Suppressor macrophage treated with lipopolysaccharide for 4 hours (primary cell): ENCODE data around the gene ANXA6.

Experiments
- DNase-seq: peaks from one replicate; pipeline ENCODE4 v3.0.0-alpha.2; 2020

The ANXA6 gene

GRCh38 chr5:151151793-151152192, 5.8 kb downstream of the ANXA6 start:
- peak; percentile 97 for DNase-seq

DNA sequence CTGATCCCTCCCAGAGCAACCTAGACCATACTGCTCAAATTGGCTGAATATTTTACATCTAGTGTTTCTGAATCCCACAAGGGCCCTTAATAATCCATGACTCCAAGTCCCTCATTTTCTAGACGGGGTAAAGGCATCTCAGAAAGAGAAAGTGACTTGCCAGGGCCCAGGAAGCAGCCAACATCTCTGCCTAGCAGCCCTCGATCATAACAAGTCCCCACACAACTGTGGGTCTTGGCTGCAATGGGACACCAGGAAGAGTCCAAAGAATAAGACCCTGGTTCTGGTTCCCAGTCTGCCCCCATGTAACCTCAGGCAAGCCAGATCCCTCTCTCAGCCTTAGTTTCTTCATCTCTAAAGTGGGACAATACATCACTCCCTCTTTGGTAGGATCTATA, 6.3 kb downstream of the ANXA6 start:
- no peak for DNase-seq

GRCh38 chr5:151150471-151151262, 6.9 kb downstream of the ANXA6 start:
- peak; percentile 72 for DNase-seq

DNA sequence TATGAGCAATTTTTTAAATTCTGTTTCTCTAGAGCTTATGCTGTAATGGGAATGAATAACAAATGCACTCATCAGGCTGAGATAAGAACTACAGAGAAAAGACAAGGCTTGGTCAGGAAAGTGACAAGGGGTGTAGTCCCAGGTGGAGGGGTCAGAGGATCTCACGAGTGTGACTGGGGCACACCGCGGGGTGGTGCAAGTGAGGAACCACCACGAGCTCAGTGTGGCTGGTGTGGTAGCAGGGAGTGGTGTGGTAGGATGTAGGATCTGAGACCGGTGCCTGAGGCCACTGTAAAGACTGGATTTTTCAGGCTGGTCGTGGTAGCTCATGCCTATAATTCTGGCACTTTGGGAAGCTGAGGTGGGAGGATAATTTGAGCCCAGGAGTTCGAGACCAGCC, 9.0 kb downstream of the ANXA6 start:
- no peak for DNase-seq

DNA sequence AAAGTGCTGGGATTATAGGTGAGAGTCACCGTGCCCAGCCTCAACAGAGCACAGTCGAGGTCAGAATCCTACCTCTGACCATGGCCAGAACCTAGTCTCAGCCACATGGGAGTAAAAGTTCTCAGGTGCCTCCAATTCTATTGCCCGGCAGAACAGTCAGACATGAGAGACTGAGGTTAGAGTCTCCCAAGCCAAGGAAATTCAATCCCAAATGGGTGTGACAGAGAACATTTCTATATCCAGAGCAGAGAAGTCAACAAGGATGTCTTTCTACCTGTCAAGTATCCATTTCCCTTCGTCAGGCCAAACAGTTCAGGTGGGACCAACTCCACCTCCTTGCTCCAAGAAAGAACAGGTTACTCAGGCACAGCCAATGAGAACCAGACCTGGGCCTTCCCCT, 10.5 kb downstream of the ANXA6 start:
- no peak for DNase-seq

DNA sequence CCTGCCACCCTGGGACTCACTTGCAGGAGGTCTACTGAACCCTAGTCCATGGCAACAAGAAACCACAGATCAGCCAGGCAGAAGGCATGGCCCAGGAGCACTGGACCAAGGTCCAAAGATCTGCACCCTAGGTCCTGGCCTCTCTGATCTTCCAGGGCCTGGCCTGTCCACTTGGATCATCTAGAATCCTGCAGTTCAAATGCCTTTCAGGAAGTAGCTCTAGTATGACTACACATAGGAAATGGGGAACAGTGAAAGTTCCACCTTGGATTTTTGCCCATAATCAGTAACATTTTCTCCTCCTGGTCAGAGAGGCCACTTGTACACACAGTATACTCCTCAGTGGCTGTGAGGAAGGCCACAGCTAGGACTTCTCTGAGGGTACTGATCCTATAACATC, 11.5 kb downstream of the ANXA6 start:
- peak; percentile 48 for DNase-seq

GRCh38 chr5:151144922-151145321, 12.7 kb downstream of the ANXA6 start:
- DNase-seq = no peak

DNA sequence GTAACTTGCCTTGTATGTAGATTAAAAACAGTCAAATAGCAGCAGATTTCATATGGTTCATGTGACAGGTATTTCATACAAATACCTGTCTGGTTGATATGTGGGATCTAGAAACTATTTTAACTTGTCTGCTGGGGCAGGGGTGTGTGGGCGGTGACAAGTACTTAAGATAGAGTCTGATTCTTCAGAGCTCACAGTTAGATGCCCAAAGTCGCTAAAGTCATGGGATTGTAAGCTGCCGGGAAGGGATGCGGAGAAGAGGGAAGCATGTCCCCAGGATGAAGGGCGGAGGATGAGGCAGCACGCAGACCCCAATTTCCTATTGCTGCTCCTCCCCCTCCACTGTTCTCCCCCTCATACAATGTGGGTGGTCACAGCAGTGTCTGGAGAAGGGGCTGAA, 13.3 kb downstream of the ANXA6 start:
- DNase-seq = no peak

- DNase-seq = no peak
These were observed 13.9 kb downstream of the ANXA6 start for GRCh38 chr5:151143645-151144044.

DNA sequence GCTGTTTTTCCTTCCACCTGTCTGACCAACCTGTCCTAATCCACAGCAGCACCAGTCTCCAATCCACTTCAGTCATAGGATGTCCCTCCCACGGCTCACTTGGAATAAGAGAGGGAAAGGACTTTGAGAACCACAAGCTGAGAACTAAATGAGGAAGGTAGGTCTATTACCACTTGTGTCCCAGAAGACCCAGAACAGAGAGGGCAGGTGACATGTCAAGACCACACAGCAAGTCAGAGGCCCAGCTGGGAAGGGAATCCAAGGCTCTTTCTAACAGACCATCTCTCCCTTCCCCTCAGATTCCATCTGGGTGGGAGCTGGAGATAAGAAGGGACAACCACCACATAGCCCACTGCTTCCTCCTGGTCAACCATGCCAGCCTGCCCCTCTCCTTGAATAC, 14.6 kb downstream of the ANXA6 start:
- no peak for DNase-seq

DNA sequence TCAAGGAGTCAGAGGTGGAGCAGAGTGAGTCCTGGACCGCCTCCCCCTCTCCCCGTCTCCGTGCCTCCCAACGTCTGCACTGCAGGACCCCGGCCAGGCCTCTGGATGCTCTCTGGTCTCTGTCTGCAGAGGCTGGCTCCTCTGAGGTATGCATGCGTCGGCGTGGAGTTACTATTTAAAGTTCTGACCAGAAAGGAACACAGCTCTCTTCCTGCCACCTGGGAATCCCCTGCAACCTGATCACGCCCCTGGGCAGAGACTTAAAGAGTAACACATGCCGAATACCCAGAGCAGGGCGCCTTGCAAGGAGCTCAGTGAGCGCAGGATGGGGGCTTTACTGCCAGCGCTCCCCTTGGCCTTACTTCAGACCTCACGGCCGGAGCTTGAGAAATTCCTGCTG, 16.0 kb downstream of the ANXA6 start:
- no peak for DNase-seq

DNA sequence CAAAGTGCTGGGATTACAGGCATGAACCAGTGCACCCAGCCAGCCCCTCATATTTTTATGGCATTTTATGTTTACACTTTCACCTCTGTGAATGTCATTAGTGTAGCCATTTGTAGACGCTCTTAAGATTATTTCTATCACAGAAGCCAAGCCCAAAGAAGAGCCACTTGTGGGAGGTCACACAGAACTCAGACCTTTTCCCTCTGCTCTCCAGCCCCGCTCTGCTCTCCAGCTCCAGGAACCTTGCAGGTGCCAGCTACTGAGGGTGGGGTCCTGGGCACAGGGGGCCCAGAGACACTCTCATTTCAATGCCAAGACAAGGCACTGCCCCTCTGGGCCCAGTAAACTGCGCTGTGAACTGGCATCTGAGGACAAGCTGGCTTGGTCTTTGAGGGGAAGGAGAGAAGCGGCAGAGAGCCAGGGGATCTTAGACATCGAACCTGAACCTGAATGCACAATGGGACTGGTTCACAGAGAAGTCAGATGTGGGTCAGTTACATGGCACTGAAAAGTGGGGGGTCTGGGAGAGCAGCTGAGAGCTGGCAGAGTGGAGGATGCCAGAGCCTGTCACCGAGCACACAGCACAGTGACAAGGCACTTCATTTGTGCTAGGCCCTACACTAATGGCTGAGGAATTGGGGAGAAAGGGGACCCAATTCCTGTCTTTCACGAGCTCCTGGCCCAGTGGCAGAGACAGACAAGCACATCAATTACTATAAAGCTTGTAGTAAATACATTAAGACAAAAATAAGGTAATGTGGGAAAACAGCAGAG, 16.7 kb downstream of the ANXA6 start:
- no peak for DNase-seq

- no peak for DNase-seq
These were observed 17.9 kb downstream of the ANXA6 start for GRCh38 chr5:151139646-151140045.

DNA sequence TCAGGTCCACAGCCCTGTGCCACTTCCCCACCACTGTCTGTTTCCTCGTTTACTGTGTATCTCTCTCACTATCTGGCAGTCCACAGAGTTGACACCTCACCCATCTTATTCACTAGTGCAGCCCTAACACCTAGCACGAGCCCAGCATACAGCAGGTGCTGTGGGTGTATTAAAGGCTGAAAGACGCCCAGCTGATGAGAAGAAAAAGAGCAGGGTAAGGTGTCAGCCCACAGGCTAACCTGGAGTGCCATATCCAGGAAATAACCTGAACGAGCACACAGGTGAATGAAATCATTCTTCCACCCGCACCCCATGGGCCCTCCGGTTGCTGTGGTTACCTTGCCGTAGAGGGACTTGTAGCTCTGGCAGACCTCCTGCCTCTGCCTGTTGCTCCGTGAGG, 18.6 kb downstream of the ANXA6 start:
- DNase-seq = no peak

DNA sequence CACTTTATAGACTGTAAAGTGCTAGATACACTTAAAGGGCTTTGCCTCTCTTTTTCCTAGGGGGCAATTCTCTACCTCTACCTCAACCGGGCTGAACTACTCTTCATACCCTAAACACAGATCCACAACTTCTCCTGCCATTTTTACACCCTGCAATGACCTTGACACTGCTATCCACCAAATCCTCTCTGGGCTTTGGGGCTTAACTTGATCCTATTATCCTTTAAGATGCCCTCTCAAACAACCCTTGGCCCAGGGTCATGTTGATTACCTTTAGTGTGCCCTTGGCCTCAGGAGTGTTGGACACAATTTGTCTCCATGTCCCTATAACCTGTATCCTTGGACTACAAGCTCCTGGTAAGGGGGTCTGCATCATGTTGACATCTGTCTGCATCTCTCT, 19.5 kb downstream of the ANXA6 start:
- DNase-seq = no peak

GRCh38 chr5:151137067-151137825, 20.3 kb downstream of the ANXA6 start:
- DNase-seq = no peak

GRCh38 chr5:151134228-151134627, 23.4 kb downstream of the ANXA6 start:
- no peak for DNase-seq

- peak; percentile 83 for DNase-seq
These were observed 24.6 kb downstream of the ANXA6 start for GRCh38 chr5:151132963-151133362.

GRCh38 chr5:151130922-151131891, 26.4 kb downstream of the ANXA6 start:
- no peak for DNase-seq

DNA sequence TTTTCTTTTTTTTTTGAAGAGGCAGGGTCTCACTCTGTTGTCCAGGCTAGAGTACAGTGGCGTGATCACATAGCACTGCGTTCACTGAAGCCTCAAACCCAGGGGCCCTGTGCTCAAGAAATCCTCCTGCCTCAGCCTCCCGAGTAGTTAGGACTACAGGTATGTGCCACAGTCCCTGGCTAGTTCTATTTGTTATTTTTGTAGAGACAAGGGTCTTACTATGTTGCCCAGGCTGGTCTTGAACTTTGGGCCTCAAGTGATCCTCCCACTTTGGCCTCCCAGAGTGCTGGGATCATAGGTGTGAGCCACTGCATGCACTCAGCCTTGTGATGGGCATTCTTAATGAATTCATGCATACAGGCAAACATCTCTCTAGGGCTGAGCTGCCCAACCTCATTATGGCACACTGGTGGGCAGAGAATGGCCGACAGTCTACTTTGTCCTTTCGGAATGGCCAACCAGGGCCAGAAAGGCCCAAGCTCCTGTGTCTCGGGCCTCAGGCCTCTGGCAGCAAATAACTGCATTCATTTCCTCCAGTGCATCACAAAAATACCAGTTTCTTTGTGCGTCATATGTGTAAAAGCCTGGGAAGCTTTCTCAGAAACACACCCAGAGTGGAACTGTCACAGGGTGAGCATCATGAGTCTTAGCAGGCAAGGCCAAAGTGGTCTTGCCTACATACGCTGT, 27.2 kb downstream of the ANXA6 start:
- DNase-seq = no peak

DNA sequence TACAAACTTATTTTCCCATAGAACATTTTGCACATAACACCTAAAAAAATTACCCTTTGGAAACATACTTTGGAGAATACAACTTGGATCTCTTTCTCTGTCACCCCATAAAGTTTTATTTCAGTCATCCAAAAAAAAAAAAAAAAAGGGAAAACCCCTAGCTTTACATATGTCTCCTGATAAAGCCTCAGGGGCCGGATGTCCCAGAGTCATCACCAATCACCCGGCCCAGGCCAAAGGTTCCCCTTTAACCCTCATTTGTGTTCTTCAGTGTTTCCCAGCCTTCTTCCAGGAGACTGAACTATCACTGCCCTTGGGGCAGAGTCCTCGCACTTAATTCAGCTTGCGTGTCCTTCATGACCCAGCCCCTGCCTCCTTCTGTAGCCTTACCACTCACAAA, 28.8 kb downstream of the ANXA6 start:
- no peak for DNase-seq

DNA sequence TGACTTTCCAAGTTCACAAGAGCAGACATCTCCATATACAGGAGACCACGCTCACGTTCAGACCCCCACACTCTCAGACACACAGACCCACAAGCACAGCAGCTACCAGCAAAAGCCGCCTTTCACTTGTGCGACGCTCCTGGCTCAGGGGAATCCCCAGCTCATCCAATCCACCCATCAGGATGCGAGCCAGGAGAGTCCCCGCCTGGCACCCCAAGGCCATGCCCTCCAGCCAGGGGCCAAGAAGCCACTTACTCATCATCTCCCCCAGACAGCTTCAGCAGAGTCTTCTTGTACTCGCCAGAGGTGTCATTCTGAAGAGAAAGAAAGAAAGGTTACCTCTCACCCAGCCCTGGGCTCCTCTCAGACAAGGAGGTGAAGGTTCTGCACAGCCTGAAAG, 29.7 kb downstream of the ANXA6 start:
- no peak for DNase-seq
